ENCODE measurements around the gene PIP.
"Not testable (repeated sequence)": the region's sequence is repeated elsewhere in the genome, so short reads cannot be mapped to it uniquely, and the experiment has no call there.

Gene PIP, protein sequence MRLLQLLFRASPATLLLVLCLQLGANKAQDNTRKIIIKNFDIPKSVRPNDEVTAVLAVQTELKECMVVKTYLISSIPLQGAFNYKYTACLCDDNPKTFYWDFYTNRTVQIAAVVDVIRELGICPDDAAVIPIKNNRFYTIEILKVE

DNA sequence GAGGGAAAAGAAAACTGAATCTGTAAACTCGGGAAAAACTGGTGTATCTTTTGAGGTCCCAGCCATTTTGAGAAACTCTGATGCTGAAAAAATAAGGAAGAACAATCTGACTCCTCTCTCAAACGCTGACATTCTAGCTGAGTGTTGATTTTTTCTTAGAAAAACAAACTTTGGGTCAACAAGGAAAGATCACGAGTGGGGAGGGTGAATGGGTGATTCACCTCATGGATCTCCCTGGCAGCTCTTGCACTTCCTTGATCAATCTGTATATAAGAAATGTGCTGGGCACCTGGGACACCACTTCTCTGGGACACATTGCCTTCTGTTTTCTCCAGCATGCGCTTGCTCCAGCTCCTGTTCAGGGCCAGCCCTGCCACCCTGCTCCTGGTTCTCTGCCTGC is at the start of gene PIP:
TSS of gene PIP (plus strand) at position 297 of the 400 bp plus-strand sequence. CDS start at position 337, 40 bp downstream.
- no peak for DNase-seq (ENCODE audit: low spot score)

DNA sequence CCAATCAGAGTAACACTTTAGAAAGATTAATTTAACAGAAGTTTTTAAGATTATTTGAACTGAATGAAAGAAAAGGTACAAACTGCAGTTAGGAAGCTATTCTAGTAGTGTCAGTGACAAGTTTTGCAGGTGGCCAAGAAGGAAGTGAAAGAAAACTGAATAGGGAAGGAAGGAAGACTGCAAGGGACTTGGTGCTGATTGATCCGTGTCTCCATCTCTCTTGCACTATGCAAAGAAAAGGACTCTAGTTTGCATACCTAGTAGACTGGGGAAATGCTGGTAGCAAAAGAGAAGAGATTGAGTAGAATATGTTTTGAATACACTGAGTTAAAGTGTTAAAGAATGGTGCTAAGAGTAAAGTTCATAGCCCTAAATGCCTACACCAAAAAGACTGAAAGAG is 46.8 kb upstream of the PIP start:
- DNase-seq (ENCODE audit: low spot score): no peak

DNA sequence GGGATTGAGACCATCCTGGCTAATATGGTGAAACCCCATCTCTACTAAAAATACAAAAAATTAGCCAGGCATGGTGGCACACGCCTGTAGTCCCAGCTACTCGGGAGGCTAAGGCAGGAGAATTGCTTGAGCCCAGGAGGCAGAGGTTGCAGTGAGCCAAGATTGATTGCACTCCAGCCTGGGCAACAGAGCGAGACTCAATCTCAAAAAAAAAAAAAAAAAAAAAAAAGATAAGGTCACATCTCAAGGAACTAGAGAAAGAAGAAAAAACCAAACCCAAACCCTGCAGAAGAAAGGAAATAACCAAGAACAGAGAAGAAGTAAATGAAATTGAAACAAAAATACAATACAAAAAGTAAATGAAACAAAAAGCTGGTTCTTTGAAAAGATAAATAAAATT is 46.3 kb upstream of the PIP start:
- not testable (repeated sequence) for DNase-seq (ENCODE audit: low spot score)

DNA sequence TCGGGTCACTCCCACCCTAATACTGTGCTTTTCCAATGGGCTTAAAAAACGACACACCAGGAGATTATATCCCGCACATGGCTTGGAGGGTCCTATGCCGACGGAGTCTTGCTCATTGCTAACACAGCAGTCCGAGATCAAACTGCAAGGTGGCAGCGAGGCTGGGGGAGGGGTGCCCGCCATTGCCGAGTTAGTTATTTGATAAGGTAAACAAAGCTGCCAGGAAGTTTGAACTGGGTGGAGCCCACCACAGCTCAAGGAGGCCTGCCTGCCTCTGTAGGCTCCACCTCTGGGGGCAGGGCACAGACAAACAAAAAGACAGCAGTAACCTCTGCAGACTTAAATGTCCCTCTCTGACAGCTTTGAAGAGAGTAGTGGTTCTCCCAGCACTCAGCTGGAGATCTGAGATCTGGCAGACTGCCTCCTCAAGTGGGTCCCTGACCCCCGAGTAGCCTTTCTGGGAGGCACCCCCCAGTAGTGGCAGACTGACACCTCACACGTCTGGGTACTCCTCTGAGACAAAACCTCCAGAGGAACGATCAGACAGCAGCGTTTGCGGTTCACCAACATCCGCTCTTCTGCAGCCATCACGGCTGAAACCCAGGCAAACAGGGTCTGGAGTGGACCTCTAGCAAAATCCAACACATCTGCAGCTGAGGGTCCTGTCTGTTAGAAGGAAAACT is 43.2 kb upstream of the PIP start:
- not testable (repeated sequence) for DNase-seq (ENCODE audit: low spot score)

DNA sequence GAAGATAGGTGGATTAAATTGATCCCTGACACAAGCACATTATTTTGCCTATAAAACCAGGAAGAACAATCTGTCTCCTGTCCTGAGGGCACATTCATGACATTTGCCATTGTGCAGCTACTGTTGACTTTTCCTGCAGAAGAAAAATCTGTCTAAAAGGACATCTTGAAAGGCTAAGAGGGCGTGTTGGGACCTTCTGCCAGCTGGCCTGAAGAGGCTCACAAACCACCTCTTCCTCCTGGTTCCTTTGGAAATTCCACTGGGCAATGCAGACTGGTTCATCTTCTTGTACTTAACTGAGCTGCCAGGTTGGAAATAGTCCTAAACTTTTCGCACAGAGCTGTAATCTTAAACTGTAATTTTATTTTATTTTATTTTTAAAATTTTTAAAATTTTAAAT is 35.7 kb upstream of the PIP start:
- no peak for DNase-seq (ENCODE audit: low spot score)

DNA sequence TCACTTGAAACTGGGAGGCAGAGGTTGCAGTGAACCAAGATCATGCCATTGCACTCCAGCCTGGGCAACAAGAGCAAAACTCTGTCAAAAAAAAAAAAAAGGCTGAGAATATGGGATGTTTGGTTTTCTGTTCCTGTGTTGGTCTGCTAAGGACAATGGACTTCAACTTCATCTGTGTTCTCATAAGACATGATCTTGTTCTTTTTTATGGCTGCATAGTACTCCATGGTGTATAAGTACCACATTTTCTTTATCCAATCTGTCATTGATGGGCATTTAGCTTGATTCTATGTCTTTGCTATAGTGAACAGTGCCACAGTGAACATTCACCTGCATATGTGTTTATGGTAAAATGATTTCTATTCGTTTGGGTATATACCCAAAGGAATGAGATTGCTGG is 32.3 kb upstream of the PIP start:
- not testable (repeated sequence) for DNase-seq (ENCODE audit: low spot score)

DNA sequence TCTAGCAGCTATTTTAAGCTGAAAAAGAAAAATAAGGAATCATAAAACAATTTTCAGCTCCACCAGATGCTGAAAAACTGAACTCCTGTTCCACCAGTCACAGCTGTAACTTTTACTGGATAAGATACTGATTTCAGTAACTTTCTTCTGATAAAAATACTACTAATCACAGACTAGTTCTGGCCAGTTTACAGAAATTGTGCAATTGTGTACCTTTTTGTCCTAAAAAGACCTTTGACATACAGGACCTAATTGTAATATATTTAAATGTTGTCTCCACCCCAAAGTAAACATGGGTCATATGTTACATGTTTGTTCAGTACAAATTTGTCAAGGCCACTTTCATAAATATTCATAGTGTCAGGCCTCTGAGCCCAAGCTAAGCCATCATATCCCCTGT is 27.1 kb upstream of the PIP start:
- DNase-seq (ENCODE audit: low spot score): no peak

DNA sequence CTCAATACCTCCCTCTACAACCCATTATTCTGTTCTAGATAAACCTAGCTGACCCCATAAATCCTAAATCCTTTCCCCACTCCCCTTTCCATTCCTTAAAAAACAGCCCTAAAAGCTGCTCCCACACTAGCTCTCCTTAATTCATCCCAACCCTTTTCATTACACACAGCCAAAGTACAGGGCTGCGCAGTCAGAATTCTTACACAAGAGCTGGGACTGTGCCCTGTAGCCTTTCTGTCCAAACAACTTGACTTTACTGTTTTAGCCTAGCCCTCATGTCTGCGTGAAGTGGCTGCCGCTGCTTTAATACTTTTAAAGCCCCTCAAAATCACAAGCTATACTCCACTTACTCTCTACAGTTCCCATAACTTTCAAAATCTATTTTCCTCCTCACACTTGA is 23.9 kb upstream of the PIP start:
- not testable (repeated sequence) for DNase-seq (ENCODE audit: low spot score)

DNA sequence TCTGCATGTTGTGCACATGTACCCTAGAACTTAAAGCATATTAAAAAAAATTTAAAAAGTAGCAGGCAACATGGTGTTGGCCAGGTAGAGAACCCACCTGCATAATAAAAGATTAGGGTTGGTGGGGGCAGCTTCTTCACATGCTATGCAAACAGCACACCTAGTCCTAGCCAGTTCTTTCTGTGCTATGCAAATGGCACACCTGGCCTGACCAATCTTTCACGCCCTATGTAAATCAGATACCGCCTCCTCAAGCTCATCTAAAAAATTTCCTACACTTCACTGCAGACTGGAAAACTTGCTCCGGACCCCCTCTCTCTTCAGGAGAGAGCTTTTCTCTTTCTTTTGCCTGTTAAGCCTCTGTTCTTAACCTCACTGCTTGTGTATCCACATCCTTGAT is 14.5 kb upstream of the PIP start:
- no peak for DNase-seq (ENCODE audit: low spot score)

DNA sequence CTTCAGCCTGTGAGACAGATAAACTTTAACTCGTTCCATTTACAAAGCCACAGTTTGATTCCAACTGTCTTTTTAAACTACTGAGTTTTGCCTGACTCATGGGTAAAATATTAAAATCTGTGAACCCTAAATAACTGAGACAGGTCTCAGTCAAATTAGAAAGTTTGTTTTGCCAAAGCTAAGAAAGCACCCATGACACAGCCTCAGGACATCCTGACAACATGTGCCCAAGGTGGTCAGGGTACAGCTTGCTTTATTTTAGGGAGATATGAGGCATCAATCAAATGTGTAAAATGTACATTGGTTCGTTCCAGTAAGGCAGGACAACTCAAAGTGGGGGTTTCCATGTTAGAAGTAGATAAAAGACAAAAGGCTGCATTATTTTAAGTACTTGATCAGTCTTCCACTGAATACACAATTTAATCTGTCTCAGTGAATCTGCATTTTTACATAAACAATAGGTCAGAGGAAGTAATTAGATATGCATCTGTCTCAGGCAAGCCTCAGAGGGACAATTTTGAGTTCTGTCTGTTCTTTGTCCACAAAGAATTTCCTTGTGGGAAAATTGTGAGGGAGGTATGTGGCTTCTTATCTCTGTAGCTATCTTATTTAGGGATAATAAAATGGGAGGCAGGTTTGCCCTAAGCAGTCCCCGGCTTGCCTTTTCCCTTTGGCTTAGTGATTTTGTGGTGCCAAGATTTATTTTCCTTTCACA is 11.0 kb upstream of the PIP start:
- no peak for DNase-seq (ENCODE audit: low spot score)

DNA sequence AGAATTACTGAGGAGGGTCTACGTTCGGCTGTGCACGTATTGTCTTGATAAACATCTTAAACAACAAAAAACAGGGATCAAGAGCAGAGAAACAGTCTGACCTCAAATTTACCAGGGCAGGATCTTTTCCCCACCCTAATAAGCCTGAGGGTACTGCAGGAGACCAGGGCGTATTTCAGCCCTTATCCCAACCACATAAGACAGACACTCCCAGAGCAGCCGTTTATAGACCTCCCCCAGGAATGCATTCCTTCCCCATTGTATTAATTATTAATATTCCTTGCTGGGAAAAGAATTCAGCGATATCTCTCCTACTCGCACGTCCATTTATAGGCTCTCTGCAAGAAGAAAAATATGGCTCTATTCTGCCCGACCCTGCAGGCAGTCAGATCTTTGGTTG is 8.6 kb upstream of the PIP start:
- DNase-seq (ENCODE audit: low spot score): not testable (repeated sequence)

DNA sequence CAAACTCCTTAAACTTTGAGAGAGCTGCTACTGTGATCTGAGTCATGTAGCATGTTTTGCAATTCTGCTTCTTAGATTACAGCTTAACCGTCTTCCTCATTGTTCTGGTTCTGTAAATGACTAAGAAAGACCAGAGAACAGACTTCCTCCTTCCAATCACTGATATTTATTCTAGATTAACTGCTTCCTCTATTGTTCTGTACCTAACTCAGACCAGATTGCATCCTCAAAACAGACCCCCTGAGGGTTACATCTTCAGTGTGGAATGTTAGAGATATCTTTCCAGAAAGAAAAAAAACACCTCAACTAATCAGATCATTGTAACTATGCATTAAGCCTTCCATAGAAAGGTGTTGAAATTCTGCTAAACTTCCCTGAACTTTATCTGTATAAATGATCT is 5.7 kb upstream of the PIP start:
- DNase-seq (ENCODE audit: low spot score): no peak

DNA sequence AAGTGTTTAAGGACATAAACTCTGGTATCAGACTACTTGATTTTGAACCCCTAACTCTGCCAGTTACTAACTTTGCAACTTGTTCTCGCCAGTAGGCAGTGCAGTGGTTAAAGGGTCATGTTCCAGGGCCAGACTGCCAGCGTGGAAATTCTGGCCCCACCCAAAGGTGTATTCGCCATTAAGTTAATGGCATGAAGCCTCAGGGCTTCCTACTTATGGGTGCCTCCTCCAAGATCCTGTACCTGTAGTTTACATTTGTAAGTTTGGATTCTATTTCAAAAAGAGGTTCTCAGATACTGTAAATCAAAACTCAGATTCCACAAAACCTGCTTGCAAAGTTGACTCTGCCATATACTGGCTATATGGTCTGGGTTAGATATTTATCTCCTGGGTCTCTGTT is 2.8 kb upstream of the PIP start:
- no peak for DNase-seq (ENCODE audit: low spot score)

DNA sequence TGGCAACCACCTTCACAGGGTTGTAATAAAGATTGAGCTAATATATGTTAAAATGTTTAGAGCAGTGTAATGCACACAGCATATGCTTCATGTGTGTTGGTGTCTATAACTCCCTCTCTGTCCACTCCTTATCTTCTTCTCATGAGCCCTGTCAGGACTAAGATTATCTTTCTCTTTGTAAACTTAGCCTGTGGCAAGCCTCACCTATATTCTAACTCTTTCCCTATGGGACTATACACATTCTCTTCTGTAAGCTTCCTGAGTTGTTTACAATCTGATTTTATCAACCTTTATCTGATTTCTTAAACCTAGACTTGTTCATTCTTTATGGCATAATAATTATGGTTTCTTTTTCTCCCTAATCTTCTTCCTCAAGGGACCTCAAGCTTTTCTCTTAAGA is 2.4 kb upstream of the PIP start:
- no peak for DNase-seq (ENCODE audit: low spot score)

DNA sequence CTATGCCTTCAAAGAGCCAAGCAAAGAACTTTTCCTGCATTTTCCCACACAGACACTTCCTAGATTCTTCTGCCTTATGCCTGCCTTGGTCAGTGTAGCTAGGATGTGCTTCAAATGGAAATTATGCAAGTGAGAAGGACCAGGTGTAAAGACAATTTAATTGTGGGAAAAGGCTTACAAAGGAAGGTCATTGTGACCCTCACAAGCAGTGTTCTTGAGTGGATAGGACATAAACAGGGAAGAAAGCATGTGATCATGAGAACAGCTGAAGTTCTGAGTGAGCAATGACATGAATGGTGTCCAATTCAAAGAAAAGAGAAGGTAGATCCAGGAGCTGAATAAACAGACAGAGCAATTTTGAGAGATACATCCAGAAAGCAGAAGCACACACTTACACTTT is 1.3 kb upstream of the PIP start:
- no peak for DNase-seq (ENCODE audit: low spot score)

DNA sequence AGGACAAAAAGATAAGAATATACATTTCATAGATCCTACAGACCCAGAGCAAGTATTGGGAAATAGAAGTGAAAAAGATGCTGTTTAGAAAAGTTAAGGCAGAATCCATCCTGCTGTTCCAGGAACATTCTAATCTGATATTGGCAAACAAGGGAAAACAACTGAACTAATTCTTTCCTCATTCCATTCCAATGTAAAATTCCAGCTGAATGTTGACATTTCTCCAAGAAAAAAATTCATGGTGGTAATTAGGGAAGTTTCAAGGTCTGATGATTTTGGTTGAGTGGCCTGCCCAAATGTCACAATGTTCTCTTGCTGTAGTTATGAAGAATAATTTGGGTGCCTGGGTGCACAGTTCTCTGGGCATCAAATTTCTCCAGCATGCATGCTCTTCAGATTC is 15.2 kb downstream of the PIP start:
- no peak for DNase-seq (ENCODE audit: low spot score)

DNA sequence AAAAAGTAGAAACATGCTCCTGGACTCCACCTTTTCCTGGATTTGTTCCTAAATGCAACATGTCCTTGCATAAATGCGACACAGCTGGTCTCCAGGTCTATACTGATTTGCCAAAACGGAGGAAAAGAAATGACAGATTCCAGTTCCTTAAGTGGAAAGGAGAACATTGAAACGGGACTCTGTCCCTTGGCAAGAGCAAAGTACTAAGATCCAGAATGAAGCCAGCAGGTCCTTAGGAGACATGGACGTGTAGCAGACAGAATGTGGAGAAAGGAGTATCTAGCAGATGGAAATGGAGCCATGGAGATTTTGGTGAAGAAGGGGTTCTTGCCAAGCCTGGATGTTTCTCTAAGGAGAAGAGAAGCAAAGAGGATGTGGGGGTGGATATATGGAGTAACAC is 16.2 kb downstream of the PIP start:
- DNase-seq (ENCODE audit: low spot score): no peak

DNA sequence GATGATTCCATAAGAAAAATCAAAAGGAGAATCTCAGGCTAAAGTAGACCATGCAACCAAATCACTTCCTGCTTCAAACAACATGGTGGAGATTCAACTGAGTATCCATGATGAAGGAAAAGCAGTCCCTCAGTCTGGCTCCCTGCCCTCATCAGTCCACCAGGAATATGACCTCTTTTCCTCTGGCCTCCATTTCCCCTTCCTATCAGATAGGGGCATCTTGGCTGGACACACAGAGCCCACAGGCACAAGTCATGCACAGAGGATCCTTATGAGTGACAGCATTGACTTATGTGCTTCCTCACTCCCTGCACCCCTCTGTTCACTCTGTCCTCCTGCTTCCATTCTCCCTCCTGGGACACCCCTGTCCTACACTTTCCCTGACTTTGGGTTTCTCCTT is 16.8 kb downstream of the PIP start:
- no peak for DNase-seq (ENCODE audit: low spot score)

DNA sequence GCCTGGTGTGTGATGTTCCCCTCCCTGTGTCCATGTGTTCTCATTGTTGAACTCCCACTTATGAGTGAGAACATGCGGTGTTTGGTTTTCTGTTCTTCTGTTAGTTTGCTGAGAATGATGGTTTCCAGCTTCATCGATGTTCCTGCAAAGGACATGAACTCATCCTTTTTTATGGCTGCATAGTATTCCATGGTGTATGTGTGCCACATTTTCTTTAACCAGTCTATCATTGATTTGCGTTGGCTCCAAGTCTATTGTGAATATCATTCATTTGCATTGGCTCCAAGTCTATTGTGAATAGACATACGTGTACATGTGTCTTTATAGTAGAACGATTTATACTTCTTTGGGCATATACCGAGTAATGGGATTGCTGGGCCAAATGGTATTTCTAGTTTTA is 18.8 kb downstream of the PIP start:
- DNase-seq (ENCODE audit: low spot score): not testable (repeated sequence)

DNA sequence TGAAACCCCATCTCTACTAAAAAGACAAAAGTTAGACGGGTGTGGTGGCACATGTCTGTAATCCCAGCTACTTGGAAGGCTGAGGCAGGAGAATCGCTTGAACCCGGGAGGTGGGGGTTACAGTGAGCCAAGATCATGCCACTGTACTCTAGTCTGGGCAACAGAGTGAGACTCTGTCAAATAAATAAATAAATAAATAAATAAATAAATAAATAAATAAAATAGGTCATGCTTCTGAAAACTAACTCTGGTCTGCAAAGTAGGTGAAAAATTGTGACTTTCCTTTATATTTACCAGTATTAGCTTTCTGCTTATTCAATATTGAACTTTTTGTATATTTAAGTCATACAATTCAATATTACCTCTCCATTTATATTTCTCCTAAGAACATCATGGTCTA is 26.7 kb downstream of the PIP start:
- DNase-seq (ENCODE audit: low spot score): not testable (repeated sequence)

DNA sequence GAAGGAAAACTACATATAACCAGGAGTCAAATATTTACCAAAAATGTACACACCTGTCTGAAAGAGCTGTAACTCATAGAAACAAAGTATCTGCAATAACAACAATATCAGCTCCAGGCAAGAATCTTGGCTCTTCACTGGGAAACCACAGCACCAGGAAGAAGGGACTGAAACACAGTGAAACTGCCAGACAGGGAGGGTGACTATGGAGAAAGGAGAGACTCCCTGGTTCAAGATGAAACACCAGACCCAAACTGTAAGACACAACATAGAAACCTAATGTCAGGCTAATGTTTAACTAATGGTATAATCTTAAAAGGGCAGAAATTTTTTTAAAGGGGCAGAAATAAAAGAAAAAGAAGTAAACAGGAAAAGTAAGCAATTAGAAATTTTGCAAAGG is 39.8 kb downstream of the PIP start:
- DNase-seq (ENCODE audit: low spot score): no peak

DNA sequence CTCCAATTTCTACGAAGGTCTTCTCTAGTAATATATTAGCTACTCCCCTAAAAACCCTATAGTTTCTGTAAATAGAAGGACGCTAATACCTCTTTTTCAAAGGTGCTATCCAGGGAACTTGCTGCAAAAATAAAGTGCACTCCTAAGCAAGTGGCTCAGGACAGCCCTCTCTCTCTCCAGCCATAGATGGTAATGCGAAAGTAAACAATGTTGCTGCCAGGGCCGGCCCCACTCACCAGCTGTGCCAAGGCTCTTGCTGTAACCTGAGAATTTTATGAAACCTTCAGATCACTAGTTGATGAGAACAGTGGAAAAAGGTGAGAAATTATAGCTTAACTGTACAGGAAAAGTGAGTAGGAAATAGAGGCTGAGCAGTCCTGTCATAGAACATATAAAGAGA is 40.5 kb downstream of the PIP start:
- DNase-seq (ENCODE audit: low spot score): no peak

DNA sequence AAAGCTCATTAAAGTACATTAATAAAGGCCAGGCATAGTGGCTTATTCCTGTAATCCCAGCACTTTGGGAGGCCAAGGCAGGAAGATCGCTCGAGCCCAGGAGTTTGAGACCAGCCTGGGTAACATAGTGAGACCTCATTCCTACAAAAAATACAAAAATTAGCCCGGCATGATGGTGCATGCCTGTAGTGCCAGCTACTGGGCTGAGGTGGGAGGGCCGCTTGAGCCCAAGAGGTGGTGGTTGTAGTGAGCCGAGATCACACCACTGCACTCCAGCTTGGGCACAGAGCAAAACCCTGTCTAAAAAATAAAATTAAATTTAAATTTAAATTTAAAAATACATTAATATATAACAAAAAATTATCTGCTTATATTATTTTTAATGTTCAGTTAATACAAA is 44.3 kb downstream of the PIP start:
- DNase-seq (ENCODE audit: low spot score): no peak
